ENCODE data around the gene RAPGEF5. TPM values are rescaled to one million over a fixed set of nuclear protein-coding genes. Genes with fewer than 3 reads are reported as not detected.

RAPGEF5 gene, protein sequence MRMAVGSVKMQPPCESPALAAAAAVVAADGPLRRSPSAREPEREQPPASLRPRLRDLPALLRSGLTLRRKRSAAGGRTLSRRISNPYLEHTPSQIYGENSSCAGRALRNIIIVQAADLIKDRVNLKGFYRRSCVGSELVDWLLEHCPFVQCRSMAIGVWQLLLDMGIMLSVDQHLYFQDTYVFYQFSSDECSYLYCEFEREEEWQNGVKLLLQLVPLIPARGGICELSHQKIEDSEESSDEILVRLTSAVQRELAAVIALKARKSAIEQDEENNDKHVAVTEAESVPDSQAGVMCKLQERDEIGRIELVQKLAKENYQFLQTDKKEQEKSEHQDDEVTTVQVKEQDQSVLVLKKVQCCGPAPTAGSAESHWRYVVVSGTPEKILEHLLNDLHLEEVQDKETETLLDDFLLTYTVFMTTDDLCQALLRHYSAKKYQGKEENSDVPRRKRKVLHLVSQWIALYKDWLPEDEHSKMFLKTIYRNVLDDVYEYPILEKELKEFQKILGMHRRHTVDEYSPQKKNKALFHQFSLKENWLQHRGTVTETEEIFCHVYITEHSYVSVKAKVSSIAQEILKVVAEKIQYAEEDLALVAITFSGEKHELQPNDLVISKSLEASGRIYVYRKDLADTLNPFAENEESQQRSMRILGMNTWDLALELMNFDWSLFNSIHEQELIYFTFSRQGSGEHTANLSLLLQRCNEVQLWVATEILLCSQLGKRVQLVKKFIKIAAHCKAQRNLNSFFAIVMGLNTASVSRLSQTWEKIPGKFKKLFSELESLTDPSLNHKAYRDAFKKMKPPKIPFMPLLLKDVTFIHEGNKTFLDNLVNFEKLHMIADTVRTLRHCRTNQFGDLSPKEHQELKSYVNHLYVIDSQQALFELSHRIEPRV
- total RNA-seq, result 131 and 142 TPM in 2 replicates

DNA sequence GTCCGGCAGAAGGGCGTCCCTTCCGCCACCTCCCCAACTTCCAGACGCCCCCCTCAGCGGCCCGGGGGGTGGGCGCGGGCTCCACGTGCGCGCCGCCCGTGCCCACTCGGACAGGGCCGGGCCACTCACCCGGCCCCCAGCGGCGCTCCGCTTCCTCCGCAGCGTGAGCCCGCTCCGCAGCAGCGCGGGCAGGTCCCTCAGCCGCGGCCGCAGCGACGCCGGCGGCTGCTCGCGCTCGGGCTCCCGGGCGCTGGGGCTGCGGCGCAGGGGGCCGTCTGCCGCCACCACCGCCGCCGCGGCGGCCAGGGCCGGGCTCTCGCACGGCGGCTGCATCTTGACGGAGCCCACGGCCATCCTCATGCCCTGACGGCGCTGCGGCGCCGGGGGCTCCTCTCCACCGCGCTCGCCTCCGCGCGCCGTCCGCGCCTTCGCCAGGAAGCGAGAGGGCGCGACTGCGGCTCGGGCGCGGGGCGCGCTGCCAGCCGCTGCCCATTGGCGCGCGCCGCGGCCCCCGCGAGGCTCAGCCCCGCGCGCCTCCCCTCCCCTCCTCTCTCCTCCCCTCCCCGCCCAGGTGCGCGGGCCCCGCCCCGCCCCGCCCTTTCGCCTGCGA lies at the start of gene RAPGEF5:
RAPGEF5 (minus strand) TSS at position 454 of the 610 bp plus-strand sequence; CDS start at position 360, 94 bp downstream.

Other genes starting within 250 kb of the RAPGEF5 start
- 23.6 and 29.0 TPM in 2 replicates for gene STEAP1B, start 143.0 kb upstream of the RAPGEF5 start, total RNA-seq

Measured in endothelial cell of coronary artery (primary cell).